Keratinocyte (primary cell): ENCODE results near the gene TCEAL8. TPM values are rescaled to one million over a fixed set of nuclear protein-coding genes. Genes with fewer than 3 reads are reported as not detected.

Experiments
- DNase-seq: peaks from one replicate; pipeline ENCODE4 v3.0.0-alpha.2; 2011; ENCODE audit warnings: low read depth, missing footprints, low spot score
- FAIRE-seq: peaks from 2 replicates; lab custom pipeline; 2011; peaks lifted over from hg19 to GRCh38; lab: Jason Lieb, UNC
- H2AFZ ChIP-seq: 2 replicates; pipeline ENCODE4 v1.6.0; 2012; ENCODE audit warnings: low read length, control low read depth, inconsistent platforms; ENCODE audit not compliant: control insufficient read depth
- H3K27ac ChIP-seq: 2 replicates; pipeline ENCODE4 v1.5.1; 2011; ENCODE audit warnings: low read length; ENCODE audit not compliant: control insufficient read depth, insufficient read depth
- H3K27me3 ChIP-seq: 3 replicates; pipeline ENCODE4 v1.6.0; 2011; ENCODE audit warnings: low read length; ENCODE audit not compliant: control insufficient read depth, insufficient read depth; ENCODE audit errors: extremely low read depth
- H3K36me3 ChIP-seq, 2 experiments: 2 replicates in 1 of 2; 3 replicates in 1 of 2; pipeline ENCODE4 v1.5.1; 2011; ENCODE audit warnings: low read length in 2 of 2, mild to moderate bottlenecking in 1 of 2; ENCODE audit not compliant: control insufficient read depth in 2 of 2, insufficient read depth in 2 of 2; ENCODE audit errors: extremely low read depth in 1 of 2
- H3K4me1 ChIP-seq: 3 replicates; pipeline ENCODE4 v1.5.1; 2011; ENCODE audit warnings: low read length; ENCODE audit not compliant: control insufficient read depth, insufficient read depth; ENCODE audit errors: extremely low read depth
- H3K4me2 ChIP-seq: 3 replicates; pipeline ENCODE4 v1.6.0; 2011; ENCODE audit warnings: low read depth, low read length; ENCODE audit not compliant: control insufficient read depth, insufficient read depth; ENCODE audit errors: extremely low read depth
- H3K4me3 ChIP-seq, 3 experiments: fragments of 200-600 bp in 1 of 3; sonication (generic) in 1 of 3; 2 replicates in 2 of 3; 3 replicates in 1 of 3; pipeline ENCODE4 v1.5.1; 2011 to 2016; ENCODE audit warnings: low read length in 3 of 3, mild to moderate bottlenecking in 3 of 3, control low read depth in 2 of 3, inconsistent platforms in 1 of 3, low read depth in 1 of 3, mixed read lengths in 1 of 3, mixed run types in 1 of 3, moderate library complexity in 1 of 3; ENCODE audit not compliant: control insufficient read depth in 2 of 3, insufficient read depth in 2 of 3; ENCODE audit errors: extremely low read depth in 1 of 3
- H3K79me2 ChIP-seq: 2 replicates; pipeline ENCODE4 v1.6.0; 2012; ENCODE audit warnings: low read length; ENCODE audit not compliant: control insufficient read depth, insufficient read depth
- H3K9ac ChIP-seq: 3 replicates; pipeline ENCODE4 v1.6.0; 2011; ENCODE audit warnings: low read length; ENCODE audit not compliant: control insufficient read depth, insufficient read depth; ENCODE audit errors: extremely low read depth
- H3K9me1 ChIP-seq: 3 replicates; pipeline ENCODE4 v1.6.0; 2011; ENCODE audit warnings: low read length; ENCODE audit not compliant: control insufficient read depth, insufficient read depth; ENCODE audit errors: extremely low read depth
- H3K9me3 ChIP-seq: 2 replicates; pipeline ENCODE4 v1.5.1; 2012; ENCODE audit warnings: low read depth, low read length; ENCODE audit not compliant: control insufficient read depth
- H4K20me1 ChIP-seq: 3 replicates; pipeline ENCODE4 v1.6.0; 2011; ENCODE audit warnings: low read length; ENCODE audit not compliant: control insufficient read depth, insufficient read depth; ENCODE audit errors: extremely low read depth
- EZH2 ChIP-seq: IDR thresholded peaks from one replicate; pipeline ENCODE4 v1.6.1; 2012; ENCODE audit warnings: inconsistent platforms, mild to moderate bottlenecking, low read length, moderate library complexity
- dilution Hi-C: fragments of 300-500 bp; cut with MboI; formaldehyde crosslinking; loops from one replicate; pipeline ENCODE4 v1.7.0; 2020; ENCODE audit warnings: low sequenced_read_pairs; ENCODE audit not compliant: extremely low pct_ligation_motif_present
- polyA plus RNA-seq, 5 experiments: library from polyadenylated mRNA; depleted of rRNA in 3 of 5; stranded (reverse) in 3 of 5; stranded (forward) in 1 of 5; unstranded in 1 of 5; fragments of >200 nt; gene quantifications; 1 replicate in 1 of 5; 2 replicates in 3 of 5; 3 replicates in 1 of 5; pipeline versions ENCODE4 v1.2.1 to v1.2.3, GENCODE V29; 2011 to 2012; ENCODE audit warnings: missing spikeins in 2 of 5, low read depth in 1 of 5, low replicate concordance in 1 of 5
- TF ChIP-seq, protein P1 (sequence below), 3 experiments: IDR thresholded peaks in 1 of 3; conservative IDR thresholded peaks in 1 of 3; optimal IDR thresholded peaks in 1 of 3; 2 replicates in 2 of 3; 3 replicates in 1 of 3; pipeline versions ENCODE3 to v1.5.1; 2011; ENCODE audit warnings: low read length in 3 of 3, mild to moderate bottlenecking in 3 of 3, moderate library complexity in 2 of 3, control low read depth in 1 of 3, inconsistent platforms in 1 of 3; ENCODE audit not compliant: insufficient read depth in 2 of 3; ENCODE audit errors: extremely low read depth in 1 of 3

Gene TCEAL8
- polyA plus RNA-seq, 1 donor (not counting 4 experiments of a cell fraction or from before 2014, with no cell fraction given): 84.7 TPM

- Histone ChIP-seq H3K27ac (no peak overlapping the region), H3K9me3 (no peaks in the 10 kb centered on the region), H3K27me3 (no peaks in the 10 kb centered on the region), H3K4me3 (no peak overlapping the region), H4K20me1 (no peaks in the 10 kb centered on the region), H2AFZ (no peak overlapping the region), H3K36me3 (no peaks in the 10 kb centered on the region), H3K79me2 (no peaks in the 10 kb centered on the region), H3K4me2 (no peak overlapping the region), H3K9me1 (no peaks in the 10 kb centered on the region), H3K4me1 (peaks cover 15% of the 10 kb centered on the region), H3K9ac (no peak overlapping the region)
- TF ChIP-seq, protein P1, sequence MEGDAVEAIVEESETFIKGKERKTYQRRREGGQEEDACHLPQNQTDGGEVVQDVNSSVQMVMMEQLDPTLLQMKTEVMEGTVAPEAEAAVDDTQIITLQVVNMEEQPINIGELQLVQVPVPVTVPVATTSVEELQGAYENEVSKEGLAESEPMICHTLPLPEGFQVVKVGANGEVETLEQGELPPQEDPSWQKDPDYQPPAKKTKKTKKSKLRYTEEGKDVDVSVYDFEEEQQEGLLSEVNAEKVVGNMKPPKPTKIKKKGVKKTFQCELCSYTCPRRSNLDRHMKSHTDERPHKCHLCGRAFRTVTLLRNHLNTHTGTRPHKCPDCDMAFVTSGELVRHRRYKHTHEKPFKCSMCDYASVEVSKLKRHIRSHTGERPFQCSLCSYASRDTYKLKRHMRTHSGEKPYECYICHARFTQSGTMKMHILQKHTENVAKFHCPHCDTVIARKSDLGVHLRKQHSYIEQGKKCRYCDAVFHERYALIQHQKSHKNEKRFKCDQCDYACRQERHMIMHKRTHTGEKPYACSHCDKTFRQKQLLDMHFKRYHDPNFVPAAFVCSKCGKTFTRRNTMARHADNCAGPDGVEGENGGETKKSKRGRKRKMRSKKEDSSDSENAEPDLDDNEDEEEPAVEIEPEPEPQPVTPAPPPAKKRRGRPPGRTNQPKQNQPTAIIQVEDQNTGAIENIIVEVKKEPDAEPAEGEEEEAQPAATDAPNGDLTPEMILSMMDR (optimal IDR thresholded peaks at IDR 0.05 in 1 of 3, IDR thresholded peaks at IDR 0.05 in 1 of 3, conservative IDR thresholded peaks at IDR 0.05 in 1 of 3; ENCODE audit: extremely low read depth in 1 of 3, insufficient read depth in 2 of 3, low read length in 3 of 3): peak in 2 of 3 experiments; percentile 13 to 28
- TF ChIP-seq EZH2: no peak
- no peak for DNase-seq
- FAIRE-seq: no peak
- dilution Hi-C loops: no loop called here
These were observed 6.4 kb downstream of the TCEAL8 start for GRCh38 chrX:103248553-103248952.

- Histone ChIP-seq H4K20me1 (no peaks in the 10 kb centered on the region), H3K36me3 (no peaks in the 10 kb centered on the region), H3K27ac (no peak overlapping the region), H3K27me3 (no peaks in the 10 kb centered on the region), H2AFZ (no peak overlapping the region), H3K79me2 (no peaks in the 10 kb centered on the region), H3K4me1 (no peaks in the 10 kb centered on the region), H3K9me1 (no peaks in the 10 kb centered on the region), H3K4me2 (no peak overlapping the region), H3K4me3 (no peak overlapping the region), H3K9me3 (no peaks in the 10 kb centered on the region), H3K9ac (no peak overlapping the region)
- dilution Hi-C loops: no loop called here
- no peak for TF ChIP-seq EZH2
- TF ChIP-seq, protein P1 (optimal IDR thresholded peaks at IDR 0.05 in 1 of 3, IDR thresholded peaks at IDR 0.05 in 1 of 3, conservative IDR thresholded peaks at IDR 0.05 in 1 of 3; ENCODE audit: extremely low read depth in 1 of 3, insufficient read depth in 2 of 3, low read length in 3 of 3): no peak
- DNase-seq: no peak
- FAIRE-seq: peak; percentile 44
These were observed 14.8 kb downstream of the TCEAL8 start for GRCh38 chrX:103240155-103240554.
